H4 (cell line): ENCODE results near the gene PLSCR1. TPM values are rescaled to one million over a fixed set of nuclear protein-coding genes. Genes with fewer than 3 reads are reported as not detected.
"Not testable (repeated sequence)": the region's sequence is repeated elsewhere in the genome, so short reads cannot be mapped to it uniquely, and the experiment has no call there.

Source experiments
- DNase-seq: peaks from one replicate; pipeline ENCODE4 v3.0.0-alpha.2; 2015; ENCODE audit warnings: low spot score
- total RNA-seq: library from RNA; depleted of rRNA; stranded (reverse); fragments of >200 nt; shearing (Covaris generic); gene quantifications from 2 replicates; pipeline ENCODE4 v1.2.3, GENCODE V29; 2014

The PLSCR1 gene
- total RNA-seq, 1 experiment from 2014 or later = 259 TPM

GRCh38 chr3:146550070-146550615 lies 5.7 kb upstream of the PLSCR1 start:
- no peak for DNase-seq

- DNase-seq = no peak
These were observed 2.9 kb upstream of the PLSCR1 start for GRCh38 chr3:146547235-146547835.

- no peak for DNase-seq
These were observed 2.1 kb upstream of the PLSCR1 start for GRCh38 chr3:146546366-146546965.

GRCh38 chr3:146544929-146545528 lies 622 bp upstream of the PLSCR1 start:
- DNase-seq = no peak

- DNase-seq = no peak
These were observed 876 bp downstream of the PLSCR1 start for GRCh38 chr3:146543461-146544001.

- DNase-seq = no peak
These were observed 1.4 kb downstream of the PLSCR1 start for GRCh38 chr3:146542978-146543377.

GRCh38 chr3:146542179-146542578 lies 2.2 kb downstream of the PLSCR1 start:
- DNase-seq = peak; percentile 28

GRCh38 chr3:146540978-146541377 lies 3.4 kb downstream of the PLSCR1 start:
- no peak for DNase-seq

- no peak for DNase-seq
These were observed 4.2 kb downstream of the PLSCR1 start for GRCh38 chr3:146540236-146540635.

GRCh38 chr3:146539315-146539714 lies 5.1 kb downstream of the PLSCR1 start:
- no peak for DNase-seq

- no peak for DNase-seq
These were observed 6.8 kb downstream of the PLSCR1 start for GRCh38 chr3:146537603-146538002.

GRCh38 chr3:146536681-146537080 lies 7.7 kb downstream of the PLSCR1 start:
- no peak for DNase-seq

- no peak for DNase-seq
These were observed 12.0 kb downstream of the PLSCR1 start for GRCh38 chr3:146532406-146532805.

GRCh38 chr3:146530609-146531008 lies 13.8 kb downstream of the PLSCR1 start:
- no peak for DNase-seq

GRCh38 chr3:146529021-146529420 lies 15.4 kb downstream of the PLSCR1 start:
- DNase-seq = no peak

- DNase-seq = no peak
These were observed 19.4 kb downstream of the PLSCR1 start for GRCh38 chr3:146524961-146525360.

GRCh38 chr3:146523531-146523930 lies 20.9 kb downstream of the PLSCR1 start:
- DNase-seq = no peak

- not testable (repeated sequence) for DNase-seq
These were observed 21.9 kb downstream of the PLSCR1 start for GRCh38 chr3:146522174-146523158.

GRCh38 chr3:146521394-146521793 lies 23.0 kb downstream of the PLSCR1 start:
- no peak for DNase-seq

GRCh38 chr3:146519810-146520209 lies 24.6 kb downstream of the PLSCR1 start:
- no peak for DNase-seq

- no peak for DNase-seq
These were observed 26.5 kb downstream of the PLSCR1 start for GRCh38 chr3:146517684-146518435.
